ENCODE measurements around the gene AK1.

GRCh38 chr9:127829205-127829906 is 48.1 kb downstream of the AK1 start:
- TF ChIP-seq CTCF (IDR thresholded peaks at IDR 0.05) (no peak), EP300 (IDR thresholded peaks at IDR 0.05) (no peak)

Data from tibial nerve (tissue), 4 donors.